Retinal pigment epithelial cell (primary cell): ENCODE data around the gene MAP2K3.

Source experiments
- DNase-seq: peaks from one replicate; pipeline ENCODE4 v3.0.0-alpha.2; 2010; ENCODE audit warnings: low read depth
- H3K4me3 ChIP-seq: 2 replicates; pipeline ENCODE4 v1.5.1; 2011; ENCODE audit warnings: mild to moderate bottlenecking, low read length, control low read depth, moderate library complexity
- CTCF ChIP-seq: conservative IDR thresholded peaks from 2 replicates; pipeline ENCODE4 v1.5.1; 2011; ENCODE audit warnings: low read depth, low read length, control low read depth, inconsistent platforms

MAP2K3 gene

GRCh38 chr17:21283482-21284318 is 811 bp upstream of the MAP2K3 start:
- H3K4me3 ChIP-seq: peak overlapping the region; percentile 38
- no peak for TF ChIP-seq CTCF
- no peak for DNase-seq

GRCh38 chr17:21285164-21286065 is 904 bp downstream of the MAP2K3 start:
- peak overlapping the region; percentile 97 for H3K4me3 ChIP-seq
- TF ChIP-seq CTCF: no peak
- no peak for DNase-seq

DNA sequence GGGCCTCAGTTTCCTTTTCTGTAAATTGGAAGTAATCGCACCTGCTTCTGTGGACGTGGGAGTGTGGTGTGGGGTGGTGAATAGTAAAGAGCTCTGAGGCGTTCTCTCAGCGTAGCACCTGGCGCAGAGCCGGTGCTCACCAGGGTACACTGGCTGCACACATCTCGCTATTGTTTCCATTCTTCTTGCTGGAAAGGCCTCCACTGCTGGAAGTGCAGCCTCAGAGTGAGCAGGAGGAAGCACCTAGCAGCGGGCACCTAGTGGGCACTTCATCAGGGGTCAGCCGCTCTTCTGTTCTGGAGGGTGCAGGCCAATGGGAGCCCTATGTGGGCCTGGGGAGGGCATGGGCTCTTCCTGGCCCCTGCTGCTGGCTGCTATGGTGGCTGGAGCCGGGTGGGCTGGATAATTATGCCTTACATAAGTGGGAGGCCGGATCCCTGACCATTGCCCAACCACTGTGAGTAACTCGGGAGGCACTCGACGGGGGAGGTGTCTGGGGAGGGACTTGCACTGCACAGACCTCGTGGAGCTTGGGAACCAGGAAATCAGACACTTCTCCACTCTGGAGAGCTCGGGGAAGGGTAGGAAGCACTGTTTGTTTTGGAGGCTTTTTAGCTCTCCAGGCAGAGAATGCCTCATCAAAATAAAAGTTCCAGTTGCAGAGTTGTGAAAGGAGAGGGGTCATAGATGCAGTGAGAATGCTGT is 1.7 kb downstream of the MAP2K3 start:
- no peak for TF ChIP-seq CTCF
- DNase-seq: peak; percentile 94
- H3K4me3 ChIP-seq: peak overlapping the region; percentile 97

GRCh38 chr17:21286909-21287702 is 2.6 kb downstream of the MAP2K3 start:
- DNase-seq: no peak
- no peak for TF ChIP-seq CTCF
- peak overlapping the region; percentile 97 for H3K4me3 ChIP-seq

- TF ChIP-seq CTCF: peak; percentile 11
- peak overlapping the region; percentile 97 for H3K4me3 ChIP-seq
- peak; percentile 94 for DNase-seq
These were observed 3.4 kb downstream of the MAP2K3 start for GRCh38 chr17:21287703-21288449.
